Sigmoid colon (tissue), 7 donors: ENCODE measurements around the gene ADH1C. TPM values are rescaled to one million over a fixed set of nuclear protein-coding genes. Genes with fewer than 3 reads are reported as not detected.

ENCODE experiments used
- DNase-seq: peaks from one replicate; pipeline ENCODE4 v3.0.0-alpha.2; 2019
- H3K27ac ChIP-seq, 4 donors: fragments of 200-600 bp; sonication (generic); one replicate each; pipeline ENCODE4 v1.5.1; 2016 to 2019; ENCODE audit warnings: mild to moderate bottlenecking in 1 of 4
- H3K27me3 ChIP-seq, 3 donors: fragments of 200-600 bp; sonication (generic); one replicate each; pipeline ENCODE4 v1.5.1; 2019; ENCODE audit warnings: mild to moderate bottlenecking in 1 of 3
- H3K36me3 ChIP-seq, 4 donors: fragments of 200-600 bp; sonication (generic); one replicate each; pipeline ENCODE4 v1.5.1; 2016 to 2019
- H3K4me1 ChIP-seq, 4 donors: fragments of 200-600 bp; sonication (generic); one replicate each; pipeline ENCODE4 v1.5.1; 2017 to 2019
- H3K4me3 ChIP-seq, 4 donors: fragments of 200-600 bp; sonication (generic); one replicate each; pipeline ENCODE4 v1.5.1; 2017 to 2019; ENCODE audit warnings: mild to moderate bottlenecking in 2 of 4, moderate library complexity in 1 of 4
- H3K9me3 ChIP-seq, 4 donors: fragments of 200-600 bp in 3 of 4; sonication (generic) in 3 of 4; one replicate each; pipeline versions ENCODE4 v1.5.1 to v1.6.1; 2013 to 2019
- CTCF ChIP-seq, 4 experiments: fragments of 450-650 bp in 3 of 4; fragments of 200-600 bp in 1 of 4; IDR thresholded peaks; one replicate each; pipeline ENCODE4 v1.5.1; 2016 to 2019; ENCODE audit warnings: antibody characterized with exemption in 4 of 4, mild to moderate bottlenecking in 3 of 4, moderate library complexity in 2 of 4
- EP300 ChIP-seq, 4 donors: sonication (generic); formaldehyde crosslinking; IDR thresholded peaks; one replicate each; pipeline ENCODE4 v1.6.1; 2017; ENCODE audit warnings: antibody characterized with exemption in 4 of 4
- POLR2A ChIP-seq, 2 donors: fragments of 450-650 bp; IDR thresholded peaks; one replicate each; pipeline ENCODE4 v1.6.1; 2016; ENCODE audit warnings: antibody characterized with exemption in 2 of 2, mild to moderate bottlenecking in 2 of 2, moderate library complexity in 2 of 2
- POLR2AphosphoS5 ChIP-seq, 4 donors: sonication (generic); formaldehyde crosslinking; IDR thresholded peaks; one replicate each; pipeline ENCODE4 v1.6.1; 2017; ENCODE audit warnings: antibody characterized with exemption in 4 of 4
- WGBS, 2 donors: extraction: QIAGEN DNeasy Blood & Tissue Kit; methylation state at CpG; one replicate each; pipeline ENCODE4 v1.1.7; 2013; 5-methylcytosine and 5-hydroxymethylcytosine counted together
- intact Hi-C: fragments of 100-400 bp; cut with DNase I; formaldehyde crosslinking; loops from one replicate; pipeline ENCODE4 v1.15.1; 2023
- polyA plus RNA-seq, 3 donors: library from polyadenylated mRNA; stranded (reverse); fragments of 200-250 nt; gene quantifications; one replicate each; pipeline ENCODE4 v1.2.3, GENCODE V29; 2013
- total RNA-seq, 4 donors: library from RNA; depleted of rRNA; stranded (reverse); fragments of >200 nt; gene quantifications; one replicate each; pipeline ENCODE4 v1.1.0, GENCODE V29; 2016
- donor health status: healthy with polysubstance abuse.
- donor health status: Bipolar disorder and iron deficiency.
- donor health status: healthy.

The ADH1C gene
- total and polyA plus RNA-seq, 7 donors = 2.6 to 311 (median 25.3) TPM

GRCh38 chr4:99305638-99306400, 46.7 kb downstream of the ADH1C start:
- Histone ChIP-seq H3K27ac (peak overlapping the region in 1 of 4 donors; percentile 6), H3K36me3 (no peaks in the 10 kb centered on the region), H3K4me1 (peaks cover 0 to 10% (median 9%) of the 10 kb centered on the region in 4 donors), H3K4me3 (no peak overlapping the region), H3K9me3 (no peaks in the 10 kb centered on the region), H3K27me3 (no peaks in the 10 kb centered on the region)
- intact Hi-C loops = no loop called here
- TF ChIP-seq CTCF (IDR thresholded peaks at IDR 0.05) (no peak), POLR2AphosphoS5 (IDR thresholded peaks at IDR 0.05) (peak in 2 of 4 donors; percentile 50 to 54)
- peak; percentile 77 for DNase-seq
- 92 to 96% methylated on average over 11 of the region's 11 CpGs for WGBS, 2 donors

- Histone ChIP-seq H3K9me3 (no peaks in the 10 kb centered on the region), H3K27me3 (no peaks in the 10 kb centered on the region), H3K4me3 (no peak overlapping the region), H3K4me1 (peaks cover 0 to 22% (median 17%) of the 10 kb centered on the region in 4 donors), H3K27ac (peak overlapping the region; percentile 64 to 79 (median 70)), H3K36me3 (no peaks in the 10 kb centered on the region)
- TF ChIP-seq POLR2AphosphoS5 (IDR thresholded peaks at IDR 0.05) (no peak), POLR2A (IDR thresholded peaks at IDR 0.05) (no peak), EP300 (IDR thresholded peaks at IDR 0.05) (no peak), CTCF (IDR thresholded peaks at IDR 0.05) (no peak)
- no peak for DNase-seq
- intact Hi-C loops = loop anchor here (1.0 kb wide), 1 partner anchor 23 kb away; no protein-coding TSS in a partner anchor
- WGBS, 2 donors = 84 to 87% methylated on average over 7 of the region's 7 CpGs
Measured at GRCh38 chr4:99301376-99302164, 51.0 kb downstream of the ADH1C start.

GRCh38 chr4:99300934-99301333, 51.6 kb downstream of the ADH1C start:
- peak; percentile 82 to 92 (median 88) for TF ChIP-seq POLR2AphosphoS5 (IDR thresholded peaks at IDR 0.05)
- TF ChIP-seq EP300 (IDR thresholded peaks at IDR 0.05) = peak; percentile 38 to 91 (median 72)
- no peak for TF ChIP-seq POLR2A (IDR thresholded peaks at IDR 0.05)
- Histone ChIP-seq H3K9me3 (no peaks in the 10 kb centered on the region), H3K4me3 (no peak overlapping the region), H3K4me1 (peaks cover 0 to 22% (median 17%) of the 10 kb centered on the region in 4 donors), H3K36me3 (no peaks in the 10 kb centered on the region), H3K27ac (peak overlapping the region; percentile 64 to 79 (median 70)), H3K27me3 (no peaks in the 10 kb centered on the region)
- intact Hi-C loops = loop anchor here (1.0 kb wide), 1 partner anchor 23 kb away; no protein-coding TSS in a partner anchor
- peak; percentile 98 for DNase-seq
- WGBS, 2 donors = 28 to 58% methylated on average over 4 of the region's 4 CpGs

- H3K27me3 ChIP-seq = no peaks in the 10 kb centered on the region
- TF ChIP-seq EP300 (IDR thresholded peaks at IDR 0.05) = no peak
- TF ChIP-seq CTCF (IDR thresholded peaks at IDR 0.05) = no peak
- no peak for TF ChIP-seq POLR2A (IDR thresholded peaks at IDR 0.05)
- TF ChIP-seq POLR2AphosphoS5 (IDR thresholded peaks at IDR 0.05) = no peak
- DNase-seq = no peak
- no peaks in the 10 kb centered on the region for H3K4me1 ChIP-seq
- H3K4me3 ChIP-seq = no peak overlapping the region
- no peak overlapping the region for H3K27ac ChIP-seq
- intact Hi-C loops = no loop called here
- no peaks in the 10 kb centered on the region for H3K36me3 ChIP-seq
- H3K9me3 ChIP-seq = no peaks in the 10 kb centered on the region
- 85 to 92% methylated on average over 5 of the region's 5 CpGs for WGBS, 2 donors
Measured at GRCh38 chr4:99293357-99293756, 59.2 kb downstream of the ADH1C start.
